GM19035 (cell line): ENCODE results near the gene AK9.

Experiments used
- ATAC-seq: cut with Tn5 transposase; IDR thresholded peaks from one replicate; pipeline ENCODE4 v1.9.1; 2021; ENCODE audit not compliant: unreplicated experiment

Gene AK9

DNA sequence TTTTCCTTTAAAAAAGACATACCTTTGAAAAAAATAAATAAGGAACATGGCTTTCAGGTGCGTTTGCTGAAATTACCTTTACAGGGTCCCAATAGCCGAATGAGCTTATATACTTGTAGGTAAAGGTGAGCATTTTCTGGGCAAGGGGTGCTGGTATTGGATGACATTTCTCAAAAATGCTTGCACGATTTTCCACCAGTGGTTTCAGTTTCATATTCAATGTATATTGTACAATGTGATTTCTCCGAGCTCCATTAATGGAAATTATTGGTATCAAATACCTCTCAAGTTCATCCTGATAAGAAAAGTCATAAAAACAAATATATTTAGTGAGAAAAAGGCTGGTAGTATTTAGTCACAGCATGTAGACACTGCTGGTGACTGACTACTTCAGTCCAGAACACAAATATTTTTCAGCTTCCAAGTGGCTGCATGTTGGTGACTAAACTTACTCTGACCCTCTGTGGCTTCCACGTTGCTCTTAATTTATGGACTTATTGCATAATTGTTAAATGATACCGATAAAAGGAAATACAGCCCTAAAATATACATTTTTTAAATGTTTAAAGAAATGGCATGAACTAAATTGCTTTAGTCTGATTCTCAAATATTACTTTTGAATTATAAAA, 175.1 kb downstream of the AK9 start:
- ATAC-seq, result no peak

DNA sequence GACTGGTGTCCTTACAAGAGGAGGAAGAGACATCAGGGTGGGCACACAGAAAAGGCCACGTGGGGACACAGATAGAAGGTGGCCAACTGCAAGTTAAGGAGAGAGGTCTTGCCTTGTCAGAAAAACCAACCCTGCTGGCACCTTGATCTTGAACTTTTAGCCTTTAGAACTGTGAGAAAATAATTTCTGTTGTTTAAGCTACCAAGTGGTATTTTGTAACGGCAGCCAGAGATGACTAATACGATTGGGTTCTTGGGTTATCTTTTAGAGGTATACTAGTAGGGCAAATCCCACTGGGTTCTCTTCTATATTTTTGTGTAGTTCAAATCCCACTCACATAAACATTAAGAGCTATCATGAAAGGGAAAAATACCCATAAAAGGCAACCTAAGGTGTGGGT, 176.1 kb downstream of the AK9 start:
- no peak for ATAC-seq

DNA sequence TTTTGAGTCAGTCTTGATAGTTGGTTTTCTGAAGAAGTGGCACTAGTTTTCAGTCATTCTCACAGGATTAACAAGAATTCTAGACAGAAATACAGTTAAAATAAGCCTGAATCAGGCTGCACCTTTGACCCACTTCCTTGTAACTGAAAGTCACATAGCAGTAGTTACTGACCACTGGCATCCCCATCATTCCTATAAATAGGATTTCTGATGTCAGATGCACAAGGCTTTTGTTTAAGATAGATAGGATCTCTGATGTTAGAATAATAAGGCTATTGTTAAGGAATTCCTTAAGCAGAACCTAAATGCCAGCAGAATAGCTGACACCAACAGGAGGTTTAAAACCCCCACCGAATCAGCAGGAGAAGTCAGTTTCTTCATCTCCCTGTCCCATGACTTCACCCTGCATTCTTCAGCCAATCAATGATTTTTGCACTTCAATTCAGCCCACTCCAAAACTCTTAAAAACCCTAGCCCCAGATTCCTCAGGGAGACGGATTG, 177.4 kb downstream of the AK9 start:
- no peak for ATAC-seq

DNA sequence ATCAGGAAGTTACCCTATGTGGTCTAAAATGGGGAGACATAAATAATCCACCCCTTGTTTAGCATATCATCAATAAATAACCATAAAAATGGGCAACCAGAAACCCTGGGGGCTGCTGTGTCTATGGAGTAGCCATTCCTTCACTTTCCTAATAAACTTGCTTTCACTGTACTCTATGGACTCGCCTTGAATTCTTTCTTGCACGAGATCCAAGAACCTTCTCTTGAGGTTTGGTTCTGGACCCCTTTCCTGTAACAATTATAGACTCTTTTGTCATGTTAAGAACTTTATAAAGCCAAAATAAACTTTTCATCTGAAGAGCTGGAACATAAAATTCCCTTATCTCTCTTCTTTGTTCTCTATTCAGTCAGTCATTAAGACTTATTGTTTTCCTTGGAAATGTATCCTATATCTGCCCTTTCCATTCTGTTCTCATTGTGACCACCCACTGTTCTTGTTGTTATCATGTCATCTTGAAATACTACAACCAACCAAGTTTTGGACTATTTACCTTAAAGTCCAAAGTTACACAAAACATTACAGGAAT, 178.7 kb downstream of the AK9 start:
- no peak for ATAC-seq

DNA sequence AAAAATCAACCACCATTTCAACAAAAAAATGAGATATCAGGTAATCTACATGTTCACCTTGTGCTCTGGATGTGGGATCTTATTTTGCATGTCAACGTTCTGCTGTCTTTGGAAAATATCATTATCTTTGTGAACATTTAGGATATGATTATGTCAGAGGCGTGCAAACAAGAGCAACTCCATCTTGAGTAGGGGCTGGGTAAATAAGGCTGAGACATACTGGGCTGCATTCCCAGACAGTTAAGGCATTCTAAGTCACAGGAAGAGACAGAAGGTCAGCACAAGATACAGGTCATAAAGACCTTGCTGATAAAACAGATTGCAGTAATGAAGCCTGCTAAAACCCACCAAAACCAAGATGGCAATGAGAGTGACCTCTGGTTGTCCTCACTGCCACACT, 179.2 kb downstream of the AK9 start:
- ATAC-seq, result no peak

DNA sequence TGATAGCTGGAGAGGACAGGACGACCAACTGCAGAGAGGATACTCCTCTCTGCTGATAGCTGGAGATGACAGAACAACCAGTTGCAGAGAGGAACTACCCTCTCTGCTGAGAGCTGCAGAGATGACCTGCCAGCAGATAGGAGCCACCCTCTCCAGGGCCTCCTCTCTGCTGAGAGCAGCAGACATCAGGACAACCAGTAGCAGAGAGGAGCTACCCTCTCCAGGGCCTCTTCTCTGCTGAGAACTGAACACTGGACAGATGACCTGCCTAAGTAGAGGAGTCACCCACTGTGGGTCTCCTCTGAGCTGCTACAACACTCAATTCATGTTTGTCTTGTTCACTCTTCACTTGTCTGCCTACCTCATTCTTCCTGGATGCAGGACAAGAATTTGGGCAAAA, 180.6 kb downstream of the AK9 start:
- ATAC-seq, result no peak

DNA sequence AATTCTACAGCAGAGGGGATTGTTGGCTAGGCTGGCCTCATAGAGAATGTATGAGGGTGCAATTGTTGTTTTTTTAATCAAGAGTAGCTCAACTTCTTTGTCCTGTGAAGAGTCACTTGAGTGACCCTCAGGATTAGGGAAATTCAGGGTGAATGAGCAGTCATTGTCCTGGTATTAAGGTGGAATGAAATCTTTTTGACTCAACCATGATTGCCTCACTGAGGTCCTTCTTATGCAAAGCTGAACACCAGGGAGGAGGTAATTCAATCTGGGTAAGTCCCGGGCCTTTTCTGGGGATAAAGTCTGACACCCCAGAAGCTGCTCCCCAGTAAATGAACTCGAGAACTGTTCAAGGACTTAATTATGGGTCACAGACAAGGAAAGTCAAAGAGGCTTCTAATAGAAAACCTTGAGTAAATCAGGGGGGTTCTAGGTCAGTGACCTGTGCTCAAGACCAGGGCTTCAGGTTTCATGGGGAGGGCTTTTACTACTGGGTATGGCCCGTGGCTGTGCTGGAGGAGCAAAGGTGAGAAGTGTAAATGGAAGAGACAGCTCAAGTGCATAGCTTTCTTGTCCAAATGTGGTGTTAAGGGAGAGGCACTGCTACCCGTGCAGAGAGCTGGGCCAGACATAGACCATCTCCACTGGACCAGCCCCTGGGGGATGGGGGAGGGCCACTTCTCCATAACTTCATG, 182.7 kb downstream of the AK9 start:
- no peak for ATAC-seq

DNA sequence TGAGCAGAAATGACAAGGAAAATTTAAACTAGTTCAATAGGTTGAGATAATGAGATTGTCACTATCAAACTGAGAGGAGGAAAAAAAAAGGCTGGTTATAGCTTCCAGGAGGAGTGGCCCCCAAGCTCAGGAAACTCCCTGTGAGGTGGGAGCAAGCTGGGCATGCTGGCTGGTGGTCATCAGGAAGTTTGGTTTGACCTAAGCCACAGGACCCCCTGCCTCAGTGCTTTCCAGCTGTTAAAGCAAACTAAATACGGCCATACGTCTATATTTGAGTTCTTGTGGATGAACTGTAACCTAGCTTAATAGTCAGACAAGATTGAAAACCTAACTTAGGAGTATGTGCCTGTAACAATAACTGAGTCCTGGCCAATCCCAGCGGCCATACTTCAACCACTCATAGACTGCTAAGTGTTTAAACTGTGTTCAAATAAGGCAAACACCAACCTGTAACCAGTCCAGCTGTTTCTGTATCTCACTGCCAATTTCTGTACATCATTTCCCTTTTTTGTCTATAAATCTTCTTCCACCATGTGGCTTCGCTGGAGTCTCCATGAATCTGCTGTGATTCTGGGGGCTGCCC, 183.4 kb downstream of the AK9 start:
- ATAC-seq, result no peak

DNA sequence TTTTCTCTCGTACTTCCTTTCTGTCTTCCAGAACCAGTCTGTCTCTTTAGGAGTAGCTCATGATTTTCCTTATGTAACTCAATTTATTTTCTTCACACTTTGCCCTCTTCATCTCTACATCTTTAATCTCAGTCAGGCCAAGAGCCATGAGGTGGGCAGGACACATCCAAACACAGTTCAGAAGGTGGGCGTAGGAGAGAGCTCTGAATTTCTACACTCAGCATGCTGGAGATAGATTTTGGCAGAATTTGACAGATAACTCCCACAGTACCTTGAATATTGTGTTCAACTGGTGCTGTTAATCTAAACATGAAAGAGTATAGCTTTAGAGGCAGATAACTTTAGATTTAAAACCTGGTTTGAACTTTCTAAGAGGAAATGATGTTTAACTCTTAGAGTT, 184.2 kb downstream of the AK9 start:
- no peak for ATAC-seq

DNA sequence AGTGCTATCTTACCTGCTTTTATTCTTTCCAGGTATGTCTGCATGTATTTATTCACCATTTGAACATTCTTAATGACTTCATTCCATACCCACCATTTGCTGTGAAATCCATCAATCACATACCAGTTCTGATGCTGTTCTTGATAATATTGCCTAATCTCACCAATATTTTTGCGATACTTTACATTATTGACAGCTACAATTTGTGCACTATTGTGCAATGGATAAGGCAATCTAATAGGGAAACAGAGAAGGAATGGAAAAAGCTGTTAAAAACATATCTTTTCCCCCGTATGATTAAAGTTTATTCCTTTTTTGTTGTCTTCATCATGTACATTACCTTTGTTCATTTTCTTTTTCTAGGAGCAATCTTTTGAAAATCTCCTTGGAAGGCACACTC, 184.7 kb downstream of the AK9 start:
- ATAC-seq, result no peak

DNA sequence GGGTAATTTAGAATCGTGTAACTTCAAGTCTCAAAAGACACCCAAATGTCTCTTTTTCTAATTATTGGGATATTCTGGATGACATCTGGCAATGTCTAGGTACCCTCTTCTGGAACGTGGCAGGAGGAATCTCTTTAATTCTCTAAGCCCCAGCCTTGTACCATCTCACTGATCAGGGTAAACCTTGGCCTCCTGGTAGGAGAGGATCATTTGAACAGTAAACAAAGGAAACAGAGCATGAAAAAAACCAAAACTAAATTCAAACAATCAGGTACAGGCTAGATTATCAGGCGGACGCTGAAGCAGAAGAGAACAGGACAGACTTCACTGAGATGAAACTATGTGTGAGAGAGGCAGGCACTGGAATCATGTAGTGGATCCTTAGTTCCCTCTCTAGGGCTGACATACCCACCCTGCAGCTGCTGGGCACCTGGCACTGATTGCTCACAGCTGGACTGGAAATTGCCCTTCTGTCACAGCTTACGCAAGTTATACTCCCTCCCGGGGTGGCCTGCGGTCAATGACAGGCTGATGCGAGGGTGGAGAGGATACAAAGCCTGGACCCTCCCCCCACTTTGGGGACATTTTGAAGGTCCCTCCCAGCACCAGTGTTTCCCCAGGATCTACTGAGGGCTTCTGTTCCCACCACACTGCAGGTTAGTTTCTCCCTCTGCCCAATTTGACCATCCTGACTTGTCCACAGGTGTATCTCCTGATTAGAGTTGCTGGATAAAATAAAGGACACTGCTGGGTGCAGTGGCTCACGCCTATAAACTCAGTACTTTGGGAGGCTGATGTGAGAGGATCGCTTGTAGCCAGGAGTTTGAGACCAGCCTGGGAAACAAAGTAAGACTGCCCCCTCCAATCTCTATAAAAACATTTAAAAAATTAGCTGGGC, 187.4 kb downstream of the AK9 start:
- ATAC-seq, result no peak

DNA sequence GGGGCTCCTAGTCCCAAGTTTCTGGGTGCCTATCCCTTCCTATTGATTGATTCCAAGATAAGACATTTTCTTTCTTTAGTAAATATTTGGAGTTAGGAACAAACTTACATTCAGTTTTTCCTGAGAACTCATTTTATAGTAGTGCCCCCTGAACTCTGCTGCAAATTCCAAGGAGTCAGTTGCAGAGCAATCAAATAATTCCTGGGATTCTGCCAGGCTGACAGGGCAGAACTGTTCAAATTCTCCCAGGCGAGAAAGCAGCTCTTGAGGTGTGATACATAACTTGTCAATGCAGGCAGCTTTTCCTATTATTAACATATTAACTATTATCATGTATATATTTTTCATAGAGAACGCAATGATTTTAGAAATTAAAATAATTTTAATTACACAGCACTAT, 192.1 kb downstream of the AK9 start:
- no peak for ATAC-seq

DNA sequence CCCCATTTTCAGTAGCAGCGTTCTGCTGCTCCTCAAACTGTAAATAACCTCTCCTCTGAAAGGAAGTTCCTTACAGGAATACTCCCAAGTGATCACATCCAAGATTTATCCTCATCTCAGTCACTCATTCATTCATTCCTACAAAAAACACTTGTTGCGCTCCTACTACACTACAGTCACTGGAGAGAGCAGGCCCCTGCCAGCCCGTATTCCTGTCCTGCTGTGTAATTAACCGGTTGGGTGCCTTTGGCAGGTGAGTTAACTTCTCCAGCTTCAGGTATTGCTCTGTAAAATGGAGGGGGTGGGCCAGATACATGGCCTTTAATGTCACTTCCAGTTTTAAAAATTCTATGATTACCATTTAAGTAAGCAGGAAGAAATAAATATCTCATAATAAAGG, 192.9 kb downstream of the AK9 start:
- ATAC-seq, result no peak

DNA sequence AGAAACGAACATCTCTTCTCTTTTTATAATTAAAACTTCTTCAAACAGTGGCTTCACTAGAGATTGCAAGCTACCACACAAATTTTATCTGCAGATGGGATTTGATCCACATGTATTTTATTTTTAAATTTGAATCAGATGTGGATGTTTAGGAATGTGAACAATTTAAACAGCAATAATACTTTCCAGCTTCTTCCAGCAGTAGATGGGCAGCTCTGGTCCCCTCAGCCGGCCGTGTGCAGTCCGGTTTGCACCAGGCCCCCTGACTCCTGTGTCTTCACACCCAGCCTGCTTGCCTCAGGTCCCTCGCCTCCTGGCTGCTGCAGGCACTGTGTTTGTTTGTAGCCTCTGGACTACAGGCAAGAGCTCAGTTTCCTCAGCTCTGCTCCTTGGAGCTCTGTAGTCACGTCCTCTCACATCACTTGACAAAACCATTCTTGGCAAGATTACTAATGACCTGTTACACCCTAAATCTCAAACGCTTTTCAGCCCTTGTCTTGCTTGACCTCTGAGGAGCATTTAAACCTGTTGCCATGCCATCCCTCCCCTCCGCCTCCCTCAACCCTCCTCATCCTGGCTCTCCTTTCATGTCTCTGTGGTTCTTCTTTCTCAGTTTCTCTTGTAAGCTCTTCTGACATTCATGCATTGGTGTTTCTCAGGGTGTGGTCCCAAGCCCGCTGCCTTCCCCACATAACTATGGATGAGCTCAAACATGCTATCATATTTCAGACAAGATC, 194.8 kb downstream of the AK9 start:
- ATAC-seq, result no peak

DNA sequence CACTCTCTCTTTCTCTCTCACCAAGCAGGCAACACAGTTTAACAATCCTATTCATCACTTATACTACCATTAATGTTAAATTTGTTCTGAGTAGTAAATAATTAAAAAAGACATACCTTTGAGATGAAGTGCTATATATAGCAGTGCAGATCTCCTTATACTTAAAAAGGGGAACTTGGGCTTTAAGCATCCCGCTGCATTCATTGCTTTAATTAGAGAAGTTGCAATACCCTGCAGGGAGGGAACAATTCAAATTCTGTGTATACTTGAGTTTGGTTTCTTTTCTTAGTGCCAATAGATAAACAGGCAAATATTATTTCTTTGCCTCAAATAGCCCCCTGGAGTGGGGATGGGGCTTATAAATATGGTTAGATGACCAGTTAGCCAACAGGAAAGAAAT, 197.1 kb downstream of the AK9 start:
- no peak for ATAC-seq

DNA sequence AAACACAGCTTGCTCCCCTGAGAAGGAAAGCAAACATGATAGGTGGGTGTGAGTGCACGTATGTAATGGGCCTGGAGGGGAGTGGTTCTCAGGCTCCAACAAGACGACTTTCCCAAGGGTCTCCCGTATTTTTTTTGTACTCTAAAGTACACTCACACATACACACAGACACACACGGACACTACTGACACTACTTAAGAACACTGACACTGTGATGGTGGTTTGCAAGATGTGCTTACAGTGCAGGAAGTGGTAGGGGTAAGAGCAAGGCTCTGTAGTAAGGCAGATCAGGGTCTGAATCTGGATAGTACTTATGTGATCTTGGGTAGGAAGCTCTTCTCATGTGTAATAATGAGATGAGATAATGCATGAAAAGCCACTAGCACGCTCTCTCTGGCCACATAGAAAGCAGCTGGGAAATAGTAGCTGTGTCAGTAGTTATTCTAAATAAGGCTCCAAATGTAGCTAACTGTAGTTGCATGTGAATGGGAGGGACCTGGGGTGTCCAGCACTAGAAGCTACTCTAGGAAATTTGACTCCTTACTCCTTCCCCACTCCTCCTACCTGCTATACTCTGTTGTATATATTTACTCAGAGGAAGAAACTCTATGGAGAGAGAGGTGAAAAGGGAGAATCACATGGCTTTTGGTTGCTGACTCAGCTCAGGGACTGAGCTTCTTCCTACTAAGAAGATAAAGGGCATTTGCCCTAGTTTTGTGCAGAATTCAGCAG, 199.6 kb downstream of the AK9 start:
- no peak for ATAC-seq

DNA sequence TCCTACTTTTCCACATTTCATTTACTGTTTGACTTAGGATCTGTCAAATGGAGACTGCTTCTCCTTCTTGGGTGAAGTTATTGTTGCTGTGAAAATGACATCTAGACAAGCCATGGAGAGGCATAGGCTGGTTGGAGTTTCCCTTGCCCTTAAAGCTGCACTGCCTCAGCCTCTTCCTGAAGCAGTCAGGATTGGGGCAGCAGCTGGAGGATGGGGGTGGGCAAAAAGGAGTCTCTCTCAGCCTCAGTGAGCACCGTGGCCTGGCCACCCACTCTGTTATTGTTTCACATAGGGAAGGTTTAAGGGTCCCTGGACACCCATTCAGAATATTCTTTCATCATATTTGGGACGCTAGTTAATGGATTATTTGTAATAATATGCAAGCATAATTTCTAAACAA, 200.3 kb downstream of the AK9 start:
- ATAC-seq, result no peak

DNA sequence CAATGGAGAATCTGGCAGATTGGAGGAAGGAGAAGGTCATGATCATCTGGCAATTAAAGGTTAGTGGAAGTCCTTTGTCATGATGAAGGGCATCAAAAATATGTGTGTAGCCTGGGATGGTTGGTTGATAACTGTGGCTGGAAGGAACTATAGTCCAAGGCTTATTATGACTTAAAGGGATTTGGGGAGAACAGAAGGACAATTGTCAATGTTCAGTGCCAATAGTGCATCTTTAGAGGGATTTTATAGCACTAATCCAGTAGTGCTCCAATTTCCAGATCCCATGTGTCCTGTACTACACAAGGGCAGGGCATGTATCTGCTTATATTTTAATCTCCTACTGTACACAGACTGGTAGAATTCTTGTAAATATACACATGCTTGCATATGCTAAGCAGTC, 203.0 kb downstream of the AK9 start:
- ATAC-seq, result no peak

DNA sequence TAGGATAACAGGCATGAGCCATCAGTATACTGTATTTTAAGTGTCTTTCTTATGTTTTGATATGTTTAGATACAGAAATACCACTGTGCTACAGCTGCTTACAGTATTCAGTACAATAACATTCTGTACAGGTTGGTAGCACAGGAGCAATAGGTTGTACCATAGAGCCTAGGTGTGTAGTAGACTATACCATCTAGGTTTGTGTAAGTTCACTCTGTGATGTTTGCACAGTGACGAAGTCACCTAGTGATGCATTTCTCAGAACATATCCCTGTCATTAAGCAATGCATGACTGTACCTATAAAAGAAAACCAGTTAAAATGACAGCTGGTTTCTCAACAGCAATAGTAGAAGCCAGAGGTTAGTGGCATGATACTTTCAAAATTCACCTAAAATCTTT, 204.9 kb downstream of the AK9 start:
- ATAC-seq, result no peak
